Osteocyte (in vitro differentiated cells): ENCODE data around the gene AKAP1. TPM values are rescaled to one million over a fixed set of nuclear protein-coding genes. Genes with fewer than 3 reads are reported as not detected.

Experiments used
- DNase-seq: peaks from one replicate; pipeline ENCODE4 v3.0.0; 2021; ENCODE audit warnings: mixed read lengths; ENCODE audit not compliant: unreplicated experiment; ENCODE audit errors: extremely low spot score
- H3K27ac Mint-ChIP-seq: one replicate; pipeline ENCODE4 v1.8.0; 2021; ENCODE audit warnings: mild to moderate bottlenecking, mixed read lengths; ENCODE audit not compliant: unreplicated experiment
- H3K27me3 Mint-ChIP-seq: one replicate; pipeline ENCODE4 v1.8.0; 2021; ENCODE audit warnings: mixed read lengths; ENCODE audit not compliant: unreplicated experiment
- H3K36me3 Mint-ChIP-seq: one replicate; pipeline ENCODE4 v1.8.0; 2021; ENCODE audit warnings: mixed read lengths; ENCODE audit not compliant: unreplicated experiment
- H3K4me1 Mint-ChIP-seq: one replicate; pipeline ENCODE4 v1.8.0; 2021; ENCODE audit warnings: mixed read lengths; ENCODE audit not compliant: unreplicated experiment
- H3K4me3 Mint-ChIP-seq: one replicate; pipeline ENCODE4 v1.8.0; 2021; ENCODE audit warnings: mild to moderate bottlenecking, moderate library complexity, mixed read lengths; ENCODE audit not compliant: unreplicated experiment
- H3K9me3 Mint-ChIP-seq: one replicate; pipeline ENCODE4 v1.8.0; 2021; ENCODE audit warnings: mixed read lengths; ENCODE audit not compliant: unreplicated experiment
- CTCF ChIP-seq: fragments of 200-600 bp; sonication (generic); IDR thresholded peaks from 2 replicates; pipeline ENCODE4 v1.5.0; 2021; ENCODE audit warnings: antibody characterized with exemption, mild to moderate bottlenecking, moderate library complexity
- long read RNA-seq: library from polyadenylated mRNA; unstranded; transcript quantifications from one replicate; pipeline ENCODE4 v2.0.0, GENCODE V29; 2021
- total RNA-seq: library from RNA; stranded (reverse); gene quantifications from 2 replicates; pipeline ENCODE4 v1.2.1, GENCODE V29; 2021

Gene AKAP1
- total RNA-seq, result 16.8 and 18.5 TPM in 2 replicates
- long read RNA-seq, partial matches to known transcripts, result 10 of 25 reads
- long read RNA-seq, other reads (novel, unspliced or antisense), result 14 of 25 reads

- Mint-ChIP-seq H3K27me3 (no peaks in the 10 kb centered on the region), H3K4me1 (peaks cover 9% of the 10 kb centered on the region), H3K27ac (peak within 1 kb of the TSS; percentile 94), H3K4me3 (peak within 1 kb of the TSS; percentile 86), H3K9me3 (no peaks in the 10 kb centered on the region), H3K36me3 (no peaks in the 10 kb centered on the region)
- DNase-seq, result peak; percentile 99
- peak; percentile 40 for TF ChIP-seq CTCF
Measured at GRCh38 chr17:57084802-57085447, at the start of gene AKAP1. AKAP1 (plus strand) TSS chr17:57085246; CDS start chr17:57105465, 20,219 bp downstream.

- peaks cover 41% of the 10 kb centered on the region for H3K27me3 Mint-ChIP-seq
- H3K4me3 Mint-ChIP-seq, result no peak overlapping the region
- no peak for DNase-seq
- no peaks in the 10 kb centered on the region for H3K9me3 Mint-ChIP-seq
- H3K4me1 Mint-ChIP-seq, result peaks cover 9% of the 10 kb centered on the region
- no peak for TF ChIP-seq CTCF
- H3K36me3 Mint-ChIP-seq, result no peaks in the 10 kb centered on the region
- no peak overlapping the region for H3K27ac Mint-ChIP-seq
Measured at GRCh38 chr17:57035971-57036481, 49.0 kb upstream of the AKAP1 start.

GRCh38 chr17:57037411-57037810 is 47.6 kb upstream of the AKAP1 start:
- Mint-ChIP-seq H3K4me3 (no peak overlapping the region), H3K27me3 (peaks cover 47% of the 10 kb centered on the region), H3K4me1 (peaks cover 9% of the 10 kb centered on the region), H3K9me3 (no peaks in the 10 kb centered on the region), H3K27ac (no peak overlapping the region), H3K36me3 (no peaks in the 10 kb centered on the region)
- DNase-seq, result no peak
- TF ChIP-seq CTCF, result no peak

- TF ChIP-seq CTCF, result no peak
- DNase-seq, result no peak
- Mint-ChIP-seq H3K36me3 (no peaks in the 10 kb centered on the region), H3K4me3 (no peak overlapping the region), H3K27me3 (peaks cover 52% of the 10 kb centered on the region), H3K9me3 (no peaks in the 10 kb centered on the region), H3K4me1 (peaks cover 2% of the 10 kb centered on the region), H3K27ac (no peak overlapping the region)
Measured at GRCh38 chr17:57038486-57038885, 46.6 kb upstream of the AKAP1 start.

GRCh38 chr17:57040571-57040970 is 44.5 kb upstream of the AKAP1 start:
- Mint-ChIP-seq H3K27me3 (peaks cover 50% of the 10 kb centered on the region), H3K4me1 (no peaks in the 10 kb centered on the region), H3K4me3 (no peak overlapping the region), H3K27ac (no peak overlapping the region), H3K9me3 (no peaks in the 10 kb centered on the region), H3K36me3 (no peaks in the 10 kb centered on the region)
- no peak for TF ChIP-seq CTCF
- no peak for DNase-seq
